Loucy (cell line): ENCODE measurements around the gene AGAP1.

Experiments
- CTCF ChIP-seq: fragments of 200-600 bp; sonication (generic); conservative IDR thresholded peaks from 2 replicates; pipeline ENCODE4 v1.5.1; 2014; ENCODE audit warnings: mild to moderate bottlenecking, antibody characterized with exemption, low read length
- EZH2phosphoT487 ChIP-seq: fragments of 200-600 bp; IDR thresholded peaks from 2 replicates; pipeline ENCODE4 v1.6.1; 2018; ENCODE audit warnings: antibody characterized with exemption, mild to moderate bottlenecking, moderate library complexity, borderline replicate concordance

GRCh38 chr2:235709969-235710879 lies 216.4 kb downstream of the AGAP1 start:
- TF ChIP-seq CTCF (no peak), EZH2phosphoT487 (no peak)
